Kidney glomerular epithelial cell (primary cell): ENCODE measurements around the gene ST13.
"Not testable (repeated sequence)": the region's sequence is repeated elsewhere in the genome, so short reads cannot be mapped to it uniquely, and the experiment has no call there.

Source experiments
- DNase-seq: peaks from one replicate; lab custom pipeline; 2025; lab: John Stamatoyannopoulos, UW

ST13 gene

GRCh38 chr22:40838486-40838885 lies 18.0 kb downstream of the ST13 start:
- DNase-seq: no peak

- DNase-seq: no peak
Measured at GRCh38 chr22:40834619-40835018, 21.8 kb downstream of the ST13 start.

- DNase-seq: no peak
Measured at GRCh38 chr22:40829131-40829530, 27.3 kb downstream of the ST13 start.

- no peak for DNase-seq
Measured at GRCh38 chr22:40826984-40827741, 29.3 kb downstream of the ST13 start.

GRCh38 chr22:40826292-40826691 lies 30.1 kb downstream of the ST13 start:
- DNase-seq: not testable (repeated sequence)

GRCh38 chr22:40823426-40823825 lies 33.0 kb downstream of the ST13 start:
- DNase-seq: no peak

- DNase-seq: no peak
Measured at GRCh38 chr22:40819599-40820140, 36.8 kb downstream of the ST13 start.

- DNase-seq: peak; percentile 77
Measured at GRCh38 chr22:40818747-40819598, 37.5 kb downstream of the ST13 start, which contains the start of gene SLC25A17. SLC25A17 (minus strand) TSS chr22:40819346; CDS start chr22:40819248, 98 bp downstream.

- no peak for DNase-seq
Measured at GRCh38 chr22:40818192-40818746, 38.2 kb downstream of the ST13 start.

GRCh38 chr22:40817737-40818136 lies 38.7 kb downstream of the ST13 start:
- no peak for DNase-seq

GRCh38 chr22:40813912-40814315 lies 42.5 kb downstream of the ST13 start:
- no peak for DNase-seq

GRCh38 chr22:40808018-40808841 lies 48.2 kb downstream of the ST13 start:
- DNase-seq: no peak

- no peak for DNase-seq
Measured at GRCh38 chr22:40806711-40807110, 49.7 kb downstream of the ST13 start.

GRCh38 chr22:40805699-40806203 lies 50.7 kb downstream of the ST13 start:
- no peak for DNase-seq

- DNase-seq: no peak
Measured at GRCh38 chr22:40805239-40805638, 51.2 kb downstream of the ST13 start.

- no peak for DNase-seq
Measured at GRCh38 chr22:40803321-40803720, 53.1 kb downstream of the ST13 start.

- DNase-seq: no peak
Measured at GRCh38 chr22:40799008-40799407, 57.4 kb downstream of the ST13 start.

GRCh38 chr22:40797427-40797826 lies 59.0 kb downstream of the ST13 start:
- no peak for DNase-seq

GRCh38 chr22:40792451-40792850 lies 64.0 kb downstream of the ST13 start:
- no peak for DNase-seq

- no peak for DNase-seq
Measured at GRCh38 chr22:40791241-40791640, 65.2 kb downstream of the ST13 start.

GRCh38 chr22:40789131-40789530 lies 67.3 kb downstream of the ST13 start:
- DNase-seq: no peak
